Astrocyte (in vitro differentiated cells and primary cell): ENCODE results near the gene KCNG4.

Experiments
- EZH2 ChIP-seq: IDR thresholded peaks from 2 replicates; pipeline ENCODE4 v1.6.1; 2012; ENCODE audit warnings: mild to moderate bottlenecking, low read length, inconsistent platforms; ENCODE audit not compliant: insufficient read depth
- TF ChIP-seq, protein P1 (sequence below): IDR thresholded peaks from 2 replicates; pipeline ENCODE4 v1.5.1; 2011; ENCODE audit warnings: low read depth, mild to moderate bottlenecking, inconsistent platforms, low read length, moderate library complexity; ENCODE audit not compliant: insufficient read depth

- TF ChIP-seq, protein P1, sequence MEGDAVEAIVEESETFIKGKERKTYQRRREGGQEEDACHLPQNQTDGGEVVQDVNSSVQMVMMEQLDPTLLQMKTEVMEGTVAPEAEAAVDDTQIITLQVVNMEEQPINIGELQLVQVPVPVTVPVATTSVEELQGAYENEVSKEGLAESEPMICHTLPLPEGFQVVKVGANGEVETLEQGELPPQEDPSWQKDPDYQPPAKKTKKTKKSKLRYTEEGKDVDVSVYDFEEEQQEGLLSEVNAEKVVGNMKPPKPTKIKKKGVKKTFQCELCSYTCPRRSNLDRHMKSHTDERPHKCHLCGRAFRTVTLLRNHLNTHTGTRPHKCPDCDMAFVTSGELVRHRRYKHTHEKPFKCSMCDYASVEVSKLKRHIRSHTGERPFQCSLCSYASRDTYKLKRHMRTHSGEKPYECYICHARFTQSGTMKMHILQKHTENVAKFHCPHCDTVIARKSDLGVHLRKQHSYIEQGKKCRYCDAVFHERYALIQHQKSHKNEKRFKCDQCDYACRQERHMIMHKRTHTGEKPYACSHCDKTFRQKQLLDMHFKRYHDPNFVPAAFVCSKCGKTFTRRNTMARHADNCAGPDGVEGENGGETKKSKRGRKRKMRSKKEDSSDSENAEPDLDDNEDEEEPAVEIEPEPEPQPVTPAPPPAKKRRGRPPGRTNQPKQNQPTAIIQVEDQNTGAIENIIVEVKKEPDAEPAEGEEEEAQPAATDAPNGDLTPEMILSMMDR = no peak
- no peak for TF ChIP-seq EZH2
Measured at GRCh38 chr16:84212154-84212553, 27.7 kb downstream of the KCNG4 start.
